ENCODE data around the gene PJVK.

- TF ChIP-seq POLR2AphosphoS5 (IDR thresholded peaks at IDR 0.05; ENCODE audit: borderline replicate concordance, low read depth, low read length) = no peak
- TF ChIP-seq EZH2 (IDR thresholded peaks at IDR 0.05) = no peak
Measured at GRCh38 chr2:178409261-178409660, 41.9 kb upstream of the PJVK start.

Data from SK-N-MC (cell line).